Left lobe of liver (tissue), 2 donors: ENCODE data around the gene DLX3. TPM values are rescaled to one million over a fixed set of nuclear protein-coding genes. Genes with fewer than 3 reads are reported as not detected.

ENCODE experiments used
- ATAC-seq: fragments of 200-7000 bp; cut with Tn5 transposase; one replicate; pipeline ENCODE4 v1.9.1; 2020; ENCODE audit warnings: mild to moderate bottlenecking, moderate library complexity
- DNase-seq: peaks from one replicate; pipeline ENCODE4 v3.0.0-alpha.2; 2020; ENCODE audit warnings: low spot score
- total RNA-seq: library from RNA; stranded (reverse); gene quantifications from one replicate; pipeline ENCODE4 v1.2.1, GENCODE V29; 2021
- donor health status: DM: no; HTN: no; CAD: no; lungs with moderate emphysema.
- donor health status: DM: no; HTN: yes; CAD: no.

Gene DLX3
- total RNA-seq, 1 donor from 2014 or later = not detected

DNA sequence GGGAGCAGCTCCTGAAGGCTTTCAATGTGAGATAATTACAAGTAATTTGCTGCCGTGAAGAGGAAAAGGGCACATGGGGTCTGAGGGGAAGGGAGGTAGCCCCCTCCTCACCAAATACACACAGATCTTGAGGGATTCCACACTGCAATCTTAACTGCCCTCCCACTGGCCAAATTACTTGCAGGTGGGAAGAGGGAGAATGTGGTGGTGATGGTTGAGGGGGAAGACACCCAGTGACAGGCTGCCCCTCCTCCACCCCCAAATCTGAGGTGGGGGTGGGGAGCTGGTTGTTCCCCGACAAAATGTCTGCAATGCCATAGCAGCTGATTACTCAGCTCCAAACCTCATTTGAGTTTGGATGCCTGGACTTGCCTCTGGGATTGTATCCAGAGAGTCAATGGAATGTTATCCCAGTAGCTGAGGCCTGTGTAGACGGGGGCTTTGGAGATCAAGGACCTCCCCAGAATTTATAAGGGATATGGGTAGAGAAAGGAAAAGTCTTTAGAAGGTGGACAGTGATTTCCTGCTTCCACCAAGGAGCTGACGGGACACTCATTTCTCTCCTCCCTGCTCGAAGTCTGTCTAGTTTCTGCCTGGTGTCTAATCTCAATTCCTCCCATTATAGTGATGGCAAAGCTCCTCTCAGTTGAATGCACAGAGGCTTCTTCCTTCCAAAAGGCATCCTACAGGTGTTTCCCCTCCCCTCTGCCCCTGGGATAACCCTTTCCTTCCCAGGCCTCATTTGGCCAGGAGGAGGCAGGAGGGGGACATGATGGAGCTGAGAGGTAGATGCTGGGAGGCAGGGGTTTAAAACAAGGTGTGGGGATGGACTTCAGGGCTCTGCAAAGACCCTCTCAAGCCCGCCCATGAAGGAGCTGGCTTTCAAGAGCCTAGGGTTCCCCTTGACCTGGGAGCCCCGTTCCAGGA is 17.3 kb downstream of the DLX3 start:
- ATAC-seq = no peak

DNA sequence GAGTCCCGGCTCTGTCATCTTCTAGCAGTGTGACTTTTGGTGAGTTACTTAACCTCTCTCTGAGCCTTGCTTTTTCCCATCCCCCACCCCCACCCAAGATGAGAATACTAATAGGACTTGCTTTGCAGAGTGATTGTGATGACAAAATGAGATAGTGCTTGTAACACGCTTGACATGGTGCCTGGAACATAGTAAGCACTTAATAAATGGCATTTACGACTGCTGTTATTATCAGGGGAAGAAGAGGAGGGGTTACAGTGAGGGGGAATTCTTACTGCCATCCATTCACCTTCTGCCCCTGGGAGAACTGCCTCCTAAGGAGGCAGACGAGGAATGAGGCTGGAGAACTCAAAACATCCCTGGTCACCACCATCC is 18.2 kb downstream of the DLX3 start:
- no peak for ATAC-seq
- no peak for DNase-seq

More for the DNA sequence above, 17.3 kb downstream of the DLX3 start:
- no peak for DNase-seq

DNA sequence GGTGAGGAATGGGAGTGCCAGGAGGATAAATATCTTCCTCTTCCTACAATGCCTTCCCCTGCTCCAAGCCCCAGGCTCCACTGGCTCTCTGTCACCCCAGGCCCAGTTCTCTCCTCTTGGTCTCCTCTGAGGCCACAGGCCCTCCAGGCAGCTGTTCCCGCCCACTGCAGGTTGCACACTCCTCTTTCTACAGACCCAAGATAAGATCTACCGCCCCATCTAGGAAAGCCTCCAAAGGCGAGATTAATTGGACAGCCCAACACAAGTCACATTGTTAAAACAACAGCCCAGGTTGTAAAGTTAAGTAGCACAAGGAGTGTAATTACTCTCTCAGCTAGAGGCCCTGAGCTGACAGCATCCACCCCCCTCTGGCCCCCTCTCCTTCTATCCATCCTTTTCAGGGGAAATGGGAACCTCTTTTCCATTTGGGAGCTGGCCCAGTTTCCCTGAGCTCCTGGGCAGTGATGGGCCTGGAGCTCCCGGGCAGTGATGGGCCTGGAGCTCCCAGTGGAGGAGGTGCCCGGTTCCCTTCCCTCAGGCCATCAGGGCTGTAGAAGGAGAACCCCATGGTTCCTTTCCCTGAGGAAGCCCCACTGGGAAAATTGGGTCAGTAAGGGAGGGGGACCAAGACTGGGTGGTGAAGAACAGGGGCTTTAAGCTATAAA is 18.7 kb downstream of the DLX3 start:
- DNase-seq (no peak), ATAC-seq (no peak)

DNA sequence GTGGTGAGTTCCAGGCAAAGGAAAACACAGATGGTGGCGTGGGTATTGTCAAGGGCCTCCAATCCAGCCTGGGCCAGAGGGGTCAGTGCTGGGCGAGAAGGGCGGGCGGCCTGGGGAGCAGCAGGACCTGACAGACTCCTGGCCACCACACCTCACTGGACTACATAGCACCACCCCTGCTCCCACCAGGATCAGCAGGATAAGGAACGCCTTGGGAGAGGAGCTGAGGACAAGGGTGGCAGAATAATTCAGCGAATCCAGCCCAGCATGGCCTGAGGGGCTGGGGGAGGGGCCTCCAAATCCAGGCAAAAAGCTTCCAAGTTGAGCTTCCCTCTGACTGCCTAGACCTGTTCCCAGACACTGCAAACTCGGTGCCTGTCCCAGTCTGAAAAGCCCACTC is 19.5 kb downstream of the DLX3 start:
- no peak for DNase-seq
- no peak for ATAC-seq

DNA sequence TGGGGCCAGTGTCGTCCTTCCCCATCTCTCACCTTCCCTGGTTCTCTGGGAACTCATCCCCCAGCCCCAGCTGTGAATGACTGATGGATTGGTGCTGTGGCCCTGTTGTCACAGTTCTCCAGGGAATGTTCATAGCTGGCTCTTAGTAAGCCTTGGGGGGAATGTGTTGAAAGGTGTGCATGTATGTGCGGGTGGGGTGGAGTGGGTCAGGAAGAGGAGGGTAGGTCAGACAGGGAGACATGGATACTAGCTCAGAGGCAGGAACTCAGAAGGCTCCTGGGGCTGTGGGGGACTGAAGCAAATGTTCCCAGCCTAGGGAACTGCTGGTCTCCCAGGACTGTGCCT is 21.8 kb downstream of the DLX3 start:
- DNase-seq (no peak), ATAC-seq (no peak)

DNA sequence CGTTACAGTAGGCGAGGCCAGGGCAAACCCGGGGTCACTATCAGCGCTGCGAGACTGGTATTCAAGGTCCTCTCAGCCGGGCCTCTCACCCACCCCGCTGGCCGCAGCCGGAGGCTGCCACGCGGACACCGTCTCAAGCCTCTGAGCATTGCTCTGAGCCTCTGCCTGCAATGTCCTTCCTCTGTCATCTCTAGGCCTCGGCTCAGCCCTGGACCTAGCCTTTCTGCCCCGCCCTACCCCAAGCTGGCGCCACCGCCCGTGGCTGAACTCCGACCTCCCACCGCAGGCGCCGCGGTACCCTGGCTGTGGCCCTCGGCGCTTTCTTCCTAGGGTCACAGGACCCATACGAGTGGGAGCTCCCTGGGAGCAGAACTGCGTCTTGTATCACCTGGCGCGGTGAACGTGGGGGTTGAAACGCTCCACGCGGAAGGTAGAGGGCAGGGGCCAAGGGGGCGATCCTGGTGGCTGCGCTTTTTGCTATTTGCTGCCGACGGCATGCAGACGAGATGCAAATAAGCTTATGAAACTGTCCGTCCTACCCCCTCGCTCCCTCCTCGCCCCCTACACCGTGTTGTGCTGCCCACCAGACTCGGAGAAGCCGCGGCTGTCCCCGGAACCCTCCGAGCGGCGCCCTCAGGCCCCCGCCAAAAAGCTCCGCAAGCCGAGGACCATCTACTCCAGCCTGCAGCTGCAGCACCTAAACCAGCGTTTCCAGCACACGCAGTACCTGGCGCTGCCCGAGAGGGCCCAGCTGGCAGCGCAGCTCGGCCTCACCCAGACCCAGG is 22.3 kb downstream of the DLX3 start:
- no peak for ATAC-seq
- DNase-seq = no peak

DNA sequence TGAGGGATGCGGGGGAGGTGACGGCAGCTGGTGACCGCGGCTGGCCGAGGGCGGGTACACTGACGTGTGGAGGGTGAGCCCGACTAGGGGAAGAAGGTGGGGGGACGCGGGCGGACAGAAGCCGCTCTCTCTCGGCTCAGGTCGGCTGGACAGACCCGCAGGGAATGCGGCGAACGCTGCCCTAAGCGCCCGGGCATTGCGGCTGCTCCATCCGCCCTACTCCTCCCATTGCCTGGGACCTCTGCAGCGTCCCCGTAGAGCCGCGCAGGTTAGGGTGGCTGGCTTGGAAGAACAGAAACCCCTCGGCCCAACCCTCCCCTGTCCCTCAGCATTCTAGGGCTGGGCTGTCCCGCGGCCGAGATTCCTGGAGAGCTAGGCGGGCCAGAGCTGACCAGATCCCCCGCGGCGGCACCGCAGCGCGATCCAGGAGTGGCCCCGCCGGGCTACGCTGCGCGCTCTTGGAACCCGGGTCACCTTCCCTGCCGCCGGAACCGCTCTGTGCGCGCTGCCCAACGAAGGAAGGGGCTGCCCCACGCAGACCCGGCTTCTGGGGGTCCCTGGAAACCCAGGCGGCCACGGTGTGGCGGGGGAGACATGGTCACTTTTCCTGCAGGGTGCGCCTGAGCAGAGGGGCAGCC is 23.1 kb downstream of the DLX3 start:
- DNase-seq (no peak), ATAC-seq (no peak)

DNA sequence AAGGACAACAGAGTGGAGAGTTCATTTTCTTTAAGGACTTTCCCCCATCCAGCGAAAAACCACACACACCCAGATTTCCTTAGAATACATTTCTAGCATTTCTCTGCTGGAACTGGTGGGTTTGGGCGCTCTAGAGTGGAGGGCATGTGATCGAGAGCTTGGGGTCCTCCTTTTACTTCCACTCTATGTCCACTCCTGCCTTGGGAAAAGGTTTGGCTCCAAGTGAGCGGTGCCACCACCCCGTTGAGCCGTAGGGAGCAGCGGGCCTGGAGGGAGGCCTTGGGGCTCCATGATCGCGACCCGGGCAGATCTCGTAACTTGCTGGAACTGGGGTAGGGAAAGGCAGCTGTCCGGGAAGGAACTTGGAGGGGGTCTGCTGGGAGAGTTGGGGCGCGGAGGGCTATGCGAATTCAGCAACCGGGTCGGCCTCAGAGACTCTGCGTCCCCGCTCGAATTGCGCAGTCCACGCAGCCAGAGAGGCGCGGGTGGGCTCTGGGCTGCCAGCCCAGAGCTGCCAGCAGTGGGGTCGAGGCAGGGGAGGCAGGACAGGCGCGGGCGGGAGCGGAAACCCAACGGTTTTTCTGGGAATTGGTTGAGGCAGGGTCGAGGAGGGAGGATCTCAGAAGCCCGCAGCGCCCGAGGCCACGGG is 23.7 kb downstream of the DLX3 start:
- ATAC-seq (no peak), DNase-seq (no peak)

DNA sequence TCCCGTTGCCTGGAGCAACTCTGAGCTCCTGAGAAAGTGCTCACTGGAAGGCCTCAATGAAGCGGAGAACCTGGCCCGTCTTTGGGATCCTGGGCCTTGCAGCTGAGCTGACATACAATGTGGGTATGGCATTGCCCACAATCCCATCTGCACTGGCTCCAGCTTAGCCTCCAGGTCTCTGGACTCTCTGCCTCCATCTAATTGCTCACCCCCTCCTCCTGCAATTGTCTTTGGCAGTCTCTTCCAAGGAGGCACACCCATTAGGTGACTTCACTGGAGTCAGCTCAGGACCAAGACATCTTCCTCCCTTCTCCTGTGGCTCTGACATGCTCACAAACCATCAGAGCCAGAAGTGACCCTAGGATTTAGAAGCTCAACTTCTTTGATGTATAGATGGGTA is 24.5 kb downstream of the DLX3 start:
- ATAC-seq (no peak), DNase-seq (no peak)

DNA sequence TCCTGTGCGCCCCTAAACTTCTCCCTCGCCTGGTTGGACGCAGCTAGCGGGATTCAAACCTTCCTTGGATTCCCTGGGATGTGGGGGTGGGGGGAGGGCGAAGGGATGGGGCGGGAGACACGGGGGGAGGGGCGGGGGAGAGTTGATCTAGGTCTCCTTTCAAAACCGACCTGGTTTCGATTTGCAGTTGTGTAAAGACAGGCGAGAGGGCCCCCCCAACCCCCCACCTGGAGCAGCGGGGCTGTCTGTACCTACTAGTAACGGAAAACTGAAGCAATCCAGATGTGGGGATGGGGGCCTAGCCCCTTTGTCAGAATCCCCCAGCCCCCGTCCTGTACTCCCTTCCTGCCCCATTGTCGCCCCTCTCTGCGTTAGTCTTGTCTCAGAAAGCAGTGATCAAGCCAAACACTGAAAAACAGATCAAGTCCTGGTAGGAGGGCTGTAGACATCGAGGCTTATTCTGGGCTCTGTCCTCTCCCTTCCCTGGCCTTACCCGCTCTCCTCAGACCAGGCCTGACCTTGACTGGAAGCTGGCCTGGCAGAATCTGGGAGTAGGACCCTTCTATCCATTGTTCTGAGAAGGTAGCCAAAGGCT is 25.1 kb downstream of the DLX3 start:
- no peak for ATAC-seq
- DNase-seq = no peak

DNA sequence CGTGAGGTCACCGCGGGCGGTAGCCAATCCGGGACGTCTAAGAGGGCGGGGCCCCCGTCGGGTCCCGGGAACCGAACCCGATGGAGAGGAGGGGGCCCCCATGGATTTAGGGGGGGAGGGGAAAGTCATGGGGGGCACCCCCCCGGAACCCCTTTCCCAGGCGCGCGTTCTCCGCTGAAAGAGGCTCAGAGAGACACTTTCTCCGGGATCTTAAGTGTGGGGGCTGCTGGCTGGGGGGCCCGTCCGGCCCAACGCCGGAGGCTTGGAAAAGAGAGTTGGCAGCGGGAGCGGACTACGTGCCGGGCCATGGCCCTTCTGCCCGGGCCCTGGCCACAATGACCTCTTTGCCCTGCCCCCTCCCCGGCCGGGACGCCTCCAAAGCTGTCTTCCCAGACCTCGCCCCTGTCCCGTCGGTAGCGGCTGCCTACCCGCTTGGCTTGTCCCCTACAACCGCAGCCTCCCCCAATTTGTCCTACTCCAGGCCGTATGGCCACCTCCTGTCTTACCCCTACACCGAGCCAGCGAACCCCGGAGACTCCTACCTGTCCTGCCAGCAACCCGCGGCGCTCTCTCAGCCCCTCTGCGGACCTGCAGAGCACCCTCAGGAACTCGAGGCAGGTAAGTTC is 25.8 kb downstream of the DLX3 start, which contains the start of gene DLX4:
Gene DLX4 (plus strand): TSS at position 57 of the 626 bp plus-strand sequence. CDS start 279 bp downstream, at position 336.
- DNase-seq (no peak), ATAC-seq (no peak)

DNA sequence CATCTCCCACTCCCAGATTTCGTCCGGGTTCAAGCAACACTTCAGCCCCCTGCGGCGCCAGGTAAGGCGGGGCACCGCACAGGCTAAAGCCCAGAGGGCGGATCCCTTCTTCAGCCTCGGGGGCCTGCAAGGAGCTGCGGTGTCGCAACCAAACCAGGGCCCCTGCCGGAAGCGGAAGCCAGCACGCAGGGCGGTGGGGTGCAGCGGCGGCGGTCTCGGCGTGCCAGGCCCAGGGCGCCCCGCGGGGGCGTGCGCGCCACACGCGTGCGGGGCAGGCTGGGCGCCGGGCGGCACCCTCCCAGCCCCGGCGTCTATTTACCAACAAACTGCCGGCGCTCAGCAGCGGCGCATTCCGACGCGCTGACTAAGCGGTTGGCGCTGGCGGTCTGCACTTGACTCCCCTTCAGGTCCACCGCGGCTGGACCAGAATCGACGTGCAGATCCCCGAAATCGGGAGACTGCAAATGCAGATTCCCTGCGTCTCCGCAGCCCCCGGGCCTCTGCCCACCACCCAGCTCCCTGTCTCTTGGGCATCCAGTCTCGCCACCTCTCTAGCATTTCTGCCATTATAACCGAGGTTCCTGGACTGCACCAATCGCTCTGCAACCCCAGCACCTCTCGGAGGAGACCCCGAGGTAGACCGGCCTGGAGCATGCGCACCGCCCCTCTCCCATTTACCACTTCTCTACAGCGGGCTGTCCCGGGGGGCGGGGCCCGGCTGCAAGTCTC is 26.5 kb downstream of the DLX3 start:
- ATAC-seq (peak; percentile 60), DNase-seq (peak; percentile 49)

DNA sequence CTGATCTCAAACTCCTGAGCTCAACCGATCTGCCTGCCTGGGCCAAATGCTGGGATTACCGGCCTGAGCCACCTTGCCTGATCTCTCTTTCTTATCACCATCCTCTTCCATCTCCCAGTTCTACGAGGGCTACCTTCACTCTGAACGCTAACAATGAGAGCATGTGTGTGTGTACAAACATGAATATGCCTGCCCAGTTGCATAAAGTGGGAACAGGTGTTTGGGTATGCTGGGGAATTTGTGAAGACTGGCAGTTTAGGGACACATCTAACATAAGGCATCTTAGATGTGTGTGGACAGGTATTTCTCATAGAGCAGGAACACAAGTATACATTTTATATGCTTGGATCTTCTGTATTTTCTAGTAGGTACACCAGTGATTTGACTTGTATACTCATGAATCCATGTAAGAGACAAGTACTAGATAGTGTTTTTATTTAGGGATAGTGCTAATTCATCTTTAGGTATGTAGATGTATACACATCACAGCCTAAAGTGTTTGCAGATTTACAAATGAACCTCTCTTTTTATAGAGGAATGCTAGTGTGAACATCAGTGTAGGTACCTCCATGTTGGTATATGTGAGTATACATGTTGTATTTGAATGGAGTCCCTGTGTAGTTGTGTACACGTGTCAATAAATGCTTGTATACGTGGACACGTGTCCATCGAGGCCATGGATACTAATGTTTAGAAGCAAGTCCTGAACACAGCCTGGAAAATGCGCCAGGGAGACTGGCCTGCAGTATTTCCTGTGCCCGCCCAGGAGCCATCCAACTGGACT is 27.2 kb downstream of the DLX3 start:
- DNase-seq (no peak), ATAC-seq (no peak)

DNA sequence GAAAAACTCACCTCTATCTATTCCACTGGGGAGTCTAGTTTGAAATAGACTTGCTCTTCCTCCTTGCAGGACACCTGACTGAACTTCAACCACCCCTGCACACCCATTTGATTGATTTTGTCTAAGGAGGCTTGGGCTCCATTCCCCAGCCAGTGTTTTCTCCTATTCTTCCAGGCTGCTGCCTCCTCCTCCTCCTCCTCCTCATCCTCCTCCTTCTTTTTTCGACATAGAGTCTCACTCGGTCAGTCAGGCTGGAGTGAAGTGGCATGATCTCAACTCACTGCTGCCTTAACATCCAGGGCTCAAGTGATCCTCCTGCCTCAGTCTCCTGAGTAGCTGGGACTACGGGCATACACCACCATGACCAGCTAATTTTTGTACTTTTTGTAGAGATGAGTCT is 27.8 kb downstream of the DLX3 start:
- ATAC-seq = no peak

DNA sequence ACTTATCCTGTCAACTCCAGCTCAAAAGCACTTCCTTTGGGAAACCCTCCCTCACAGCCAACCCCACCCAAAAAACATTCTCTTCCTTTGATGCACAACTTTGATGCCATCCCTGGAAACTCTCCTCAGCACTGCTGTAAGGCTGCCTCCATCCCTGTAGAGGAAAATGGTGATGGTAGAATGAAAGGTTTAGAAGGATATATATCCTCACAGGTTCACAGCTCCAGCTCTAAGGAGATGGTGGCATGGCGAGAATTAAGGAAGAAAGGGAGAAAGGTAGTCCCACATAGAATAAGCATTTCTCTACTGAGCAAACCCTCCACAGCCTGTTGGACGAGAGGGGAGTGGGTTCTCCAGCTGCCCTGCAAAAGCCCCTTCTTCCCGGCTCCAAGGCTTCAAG is 28.3 kb downstream of the DLX3 start:
- no peak for ATAC-seq
- DNase-seq = no peak

More for the DNA sequence above, 27.8 kb downstream of the DLX3 start:
- no peak for DNase-seq

DNA sequence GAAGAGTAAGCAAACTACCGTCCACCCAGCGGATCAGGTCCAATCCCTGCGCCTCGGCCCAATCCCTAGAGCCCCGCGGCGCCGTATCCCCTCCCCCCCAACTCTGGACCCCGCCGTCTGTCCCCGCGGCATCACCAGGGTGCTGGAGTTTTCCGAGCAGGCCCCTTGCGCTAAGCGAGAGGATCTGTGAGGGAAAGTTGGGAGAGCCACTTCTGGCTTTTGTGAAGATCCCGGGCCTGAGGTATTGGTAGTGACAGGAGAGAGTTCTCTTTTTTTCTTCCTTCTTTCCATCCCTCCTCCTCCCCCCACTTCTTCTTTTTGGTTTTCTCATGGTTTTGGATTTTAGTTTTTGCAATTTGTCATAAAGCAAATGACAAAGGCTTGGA is 29.5 kb downstream of the DLX3 start:
- no peak for DNase-seq
- ATAC-seq = no peak

DNA sequence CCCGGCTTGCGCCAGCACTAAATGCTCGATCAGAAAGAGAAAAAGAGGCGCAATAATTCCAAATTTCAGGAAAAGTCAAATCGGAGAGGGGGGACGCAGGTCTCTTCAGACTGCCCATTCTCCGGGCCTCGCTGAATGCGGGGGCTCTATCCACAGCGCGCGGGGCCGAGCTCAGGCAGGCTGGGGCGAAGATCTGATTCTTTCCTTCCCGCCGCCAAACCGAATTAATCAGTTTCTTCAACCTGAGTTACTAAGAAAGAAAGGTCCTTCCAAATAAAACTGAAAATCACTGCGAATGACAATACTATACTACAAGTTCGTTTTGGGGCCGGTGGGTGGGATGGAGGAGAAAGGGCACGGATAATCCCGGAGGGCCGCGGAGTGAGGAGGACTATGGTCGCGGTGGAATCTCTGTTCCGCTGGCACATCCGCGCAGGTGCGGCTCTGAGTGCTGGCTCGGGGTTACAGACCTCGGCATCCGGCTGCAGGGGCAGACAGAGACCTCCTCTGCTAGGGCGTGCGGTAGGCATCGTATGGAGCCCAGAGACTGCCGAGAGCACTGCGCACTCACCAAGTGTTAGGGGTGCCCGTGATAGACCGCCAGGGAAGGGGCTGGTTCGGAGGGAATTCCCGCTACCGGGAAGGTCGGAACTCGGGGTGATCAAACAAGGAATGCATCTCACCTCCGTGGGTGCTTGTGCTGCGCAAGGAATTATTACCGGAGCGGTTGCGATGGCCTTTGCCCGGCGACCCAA is 30.1 kb downstream of the DLX3 start:
- no peak for DNase-seq

More for the DNA sequence above, 30.1 kb downstream of the DLX3 start:
- no peak for ATAC-seq
